Stimulated activated CD8-positive, alpha-beta memory T cell treated with anti-CD3 and anti-CD28 coated beads, Interleukin-7, amount 100 ng/mL, for 24 hours (primary cell): ENCODE data around the gene ZBTB17.
A peak's percentile ranks its signal among the peaks of the same experiment; 100 is the strongest.
"Not testable (repeated sequence)": the region's sequence is repeated elsewhere in the genome, so short reads cannot be mapped to it uniquely, and the experiment has no call there.

Experiments
- DNase-seq: peaks from one replicate; pipeline ENCODE4 v3.0.0-alpha.2; 2020; ENCODE audit warnings: low read depth

ZBTB17 gene

DNA sequence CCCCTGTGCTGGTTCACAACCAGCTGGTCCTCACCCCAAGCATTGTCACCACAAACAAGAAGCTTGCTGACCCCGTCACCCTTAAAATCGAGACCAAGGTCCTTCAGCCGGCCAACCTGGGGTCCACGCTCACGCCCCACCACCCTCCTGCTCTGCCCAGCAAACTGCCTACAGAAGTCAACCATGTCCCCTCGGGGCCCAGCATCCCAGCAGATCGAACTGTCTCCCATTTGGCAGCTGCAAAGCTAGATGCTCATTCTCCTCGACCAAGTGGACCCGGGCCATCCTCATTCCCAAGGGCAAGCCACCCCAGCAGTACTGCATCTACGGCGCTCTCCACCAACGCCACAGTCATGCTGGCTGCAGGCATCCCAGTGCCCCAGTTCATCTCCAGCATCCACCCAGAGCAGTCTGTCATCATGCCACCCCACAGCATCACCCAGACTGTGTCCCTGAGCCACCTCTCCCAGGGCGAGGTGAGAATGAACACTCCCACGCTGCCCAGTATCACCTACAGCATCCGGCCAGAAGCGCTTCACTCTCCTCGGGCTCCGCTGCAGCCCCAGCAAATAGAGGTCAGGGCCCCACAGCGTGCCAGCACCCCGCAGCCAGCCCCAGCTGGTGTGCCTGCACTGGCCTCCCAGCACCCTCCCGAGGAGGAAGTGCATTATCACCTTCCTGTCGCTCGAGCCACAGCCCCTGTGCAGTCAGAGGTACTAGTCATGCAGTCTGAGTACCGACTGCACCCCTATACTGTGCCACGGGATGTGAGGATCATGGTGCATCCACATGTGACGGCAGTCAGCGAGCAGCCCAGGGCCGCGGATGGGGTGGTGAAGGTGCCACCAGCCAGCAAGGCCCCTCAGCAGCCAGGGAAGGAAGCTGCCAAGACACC lies 40.6 kb downstream of the ZBTB17 start:
- no peak for DNase-seq

DNA sequence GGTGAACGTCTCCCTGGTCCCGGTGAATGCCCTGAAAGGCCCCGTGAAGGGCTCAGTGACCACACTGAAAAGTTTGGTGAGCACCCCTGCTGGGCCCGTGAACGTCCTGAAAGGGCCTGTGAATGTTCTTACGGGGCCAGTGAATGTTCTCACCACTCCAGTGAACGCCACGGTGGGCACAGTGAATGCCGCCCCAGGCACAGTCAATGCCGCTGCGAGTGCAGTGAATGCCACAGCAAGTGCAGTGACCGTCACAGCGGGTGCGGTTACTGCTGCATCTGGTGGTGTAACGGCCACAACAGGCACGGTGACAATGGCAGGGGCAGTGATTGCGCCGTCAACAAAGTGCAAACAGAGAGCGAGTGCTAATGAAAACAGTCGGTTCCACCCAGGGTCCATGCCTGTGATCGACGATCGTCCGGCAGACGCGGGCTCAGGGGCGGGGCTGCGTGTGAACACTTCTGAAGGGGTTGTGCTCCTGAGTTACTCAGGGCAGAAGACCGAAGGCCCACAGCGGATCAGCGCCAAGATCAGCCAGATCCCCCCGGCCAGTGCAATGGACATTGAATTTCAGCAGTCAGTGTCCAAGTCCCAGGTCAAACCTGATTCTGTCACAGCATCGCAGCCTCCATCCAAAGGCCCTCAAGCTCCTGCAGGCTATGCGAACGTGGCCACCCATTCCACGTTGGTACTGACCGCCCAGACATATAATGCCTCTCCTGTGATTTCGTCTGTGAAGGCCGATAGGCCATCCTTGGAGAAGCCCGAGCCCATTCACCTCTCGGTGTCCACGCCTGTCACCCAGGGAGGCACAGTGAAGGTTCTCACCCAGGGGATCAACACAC lies 41.5 kb downstream of the ZBTB17 start:
- DNase-seq = no peak

DNA sequence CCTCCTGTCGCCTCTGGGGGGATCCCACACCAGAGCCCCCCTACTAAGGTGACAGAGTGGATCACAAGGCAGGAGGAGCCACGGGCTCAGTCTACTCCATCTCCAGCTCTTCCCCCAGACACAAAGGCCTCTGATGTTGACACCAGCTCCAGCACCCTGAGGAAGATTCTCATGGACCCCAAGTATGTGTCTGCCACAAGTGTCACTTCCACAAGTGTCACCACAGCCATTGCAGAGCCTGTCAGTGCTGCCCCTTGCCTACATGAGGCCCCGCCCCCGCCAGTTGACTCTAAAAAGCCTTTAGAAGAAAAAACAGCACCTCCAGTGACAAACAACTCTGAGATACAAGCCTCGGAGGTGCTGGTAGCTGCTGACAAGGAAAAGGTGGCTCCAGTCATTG lies 42.2 kb downstream of the ZBTB17 start:
- no peak for DNase-seq

DNA sequence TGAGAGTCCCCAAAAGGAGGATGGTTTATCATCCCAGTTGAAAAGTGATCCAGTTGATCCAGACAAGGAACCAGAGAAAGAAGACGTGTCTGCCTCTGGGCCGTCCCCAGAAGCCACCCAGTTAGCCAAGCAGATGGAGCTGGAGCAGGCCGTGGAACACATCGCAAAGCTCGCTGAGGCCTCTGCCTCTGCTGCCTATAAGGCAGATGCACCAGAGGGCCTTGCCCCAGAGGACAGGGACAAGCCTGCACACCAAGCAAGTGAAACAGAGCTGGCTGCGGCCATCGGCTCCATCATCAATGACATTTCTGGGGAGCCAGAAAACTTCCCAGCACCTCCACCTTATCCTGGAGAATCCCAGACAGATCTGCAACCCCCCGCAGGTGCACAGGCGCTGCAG lies 43.3 kb downstream of the ZBTB17 start:
- no peak for DNase-seq

DNA sequence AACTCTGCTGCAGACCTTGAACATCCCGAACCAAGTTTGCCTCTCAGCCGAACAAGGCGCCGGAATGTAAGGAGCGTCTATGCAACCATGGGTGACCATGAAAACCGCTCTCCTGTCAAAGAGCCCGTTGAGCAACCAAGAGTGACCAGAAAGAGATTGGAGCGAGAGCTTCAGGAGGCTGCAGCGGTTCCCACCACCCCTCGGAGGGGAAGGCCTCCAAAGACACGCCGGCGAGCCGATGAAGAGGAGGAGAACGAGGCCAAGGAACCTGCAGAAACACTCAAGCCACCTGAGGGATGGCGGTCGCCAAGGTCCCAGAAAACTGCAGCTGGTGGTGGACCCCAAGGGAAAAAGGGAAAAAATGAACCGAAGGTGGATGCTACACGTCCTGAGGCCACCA lies 44.0 kb downstream of the ZBTB17 start:
- no peak for DNase-seq

DNA sequence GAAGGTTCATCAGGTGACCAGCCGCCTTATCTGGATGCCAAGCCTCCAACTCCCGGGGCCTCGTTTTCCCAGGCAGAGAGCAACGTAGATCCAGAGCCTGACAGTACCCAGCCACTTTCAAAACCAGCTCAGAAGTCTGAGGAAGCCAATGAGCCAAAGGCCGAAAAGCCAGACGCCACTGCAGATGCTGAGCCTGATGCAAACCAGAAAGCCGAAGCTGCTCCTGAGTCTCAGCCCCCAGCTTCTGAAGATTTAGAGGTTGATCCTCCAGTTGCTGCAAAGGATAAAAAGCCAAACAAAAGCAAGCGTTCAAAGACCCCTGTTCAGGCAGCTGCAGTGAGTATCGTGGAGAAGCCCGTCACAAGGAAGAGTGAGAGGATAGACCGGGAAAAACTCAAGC lies 44.5 kb downstream of the ZBTB17 start:
- no peak for DNase-seq

DNA sequence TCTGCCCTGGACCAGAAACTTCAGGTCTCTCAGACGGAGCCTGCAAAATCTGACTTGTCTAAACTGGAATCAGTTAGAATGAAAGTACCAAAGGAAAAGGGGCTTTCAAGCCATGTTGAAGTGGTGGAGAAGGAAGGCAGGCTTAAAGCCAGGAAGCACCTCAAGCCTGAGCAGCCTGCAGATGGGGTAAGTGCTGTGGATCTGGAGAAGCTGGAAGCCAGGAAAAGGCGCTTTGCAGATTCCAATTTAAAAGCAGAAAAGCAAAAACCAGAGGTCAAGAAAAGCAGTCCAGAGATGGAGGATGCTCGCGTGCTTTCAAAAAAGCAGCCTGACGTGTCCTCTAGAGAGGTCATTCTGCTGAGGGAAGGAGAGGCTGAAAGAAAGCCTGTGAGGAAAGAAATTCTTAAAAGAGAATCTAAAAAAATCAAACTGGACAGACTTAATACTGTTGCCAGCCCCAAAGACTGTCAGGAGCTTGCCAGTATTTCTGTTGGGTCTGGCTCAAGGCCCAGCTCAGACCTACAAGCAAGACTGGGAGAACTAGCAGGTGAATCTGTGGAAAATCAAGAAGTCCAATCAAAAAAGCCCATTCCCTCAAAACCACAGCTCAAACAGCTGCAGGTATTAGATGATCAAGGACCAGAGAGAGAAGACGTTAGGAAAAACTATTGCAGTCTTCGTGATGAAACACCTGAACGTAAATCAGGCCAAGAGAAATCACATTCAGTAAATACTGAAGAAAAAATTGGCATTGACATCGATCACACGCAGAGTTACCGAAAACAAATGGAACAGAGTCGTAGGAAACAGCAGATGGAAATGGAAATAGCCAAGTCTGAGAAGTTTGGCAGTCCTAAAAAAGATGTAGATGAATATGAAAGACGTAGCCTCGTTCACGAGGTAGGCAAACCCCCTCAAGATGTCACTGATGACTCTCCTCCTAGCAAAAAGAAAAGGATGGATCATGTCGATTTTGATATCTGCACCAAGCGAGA lies 46.6 kb downstream of the ZBTB17 start:
- no peak for DNase-seq

DNA sequence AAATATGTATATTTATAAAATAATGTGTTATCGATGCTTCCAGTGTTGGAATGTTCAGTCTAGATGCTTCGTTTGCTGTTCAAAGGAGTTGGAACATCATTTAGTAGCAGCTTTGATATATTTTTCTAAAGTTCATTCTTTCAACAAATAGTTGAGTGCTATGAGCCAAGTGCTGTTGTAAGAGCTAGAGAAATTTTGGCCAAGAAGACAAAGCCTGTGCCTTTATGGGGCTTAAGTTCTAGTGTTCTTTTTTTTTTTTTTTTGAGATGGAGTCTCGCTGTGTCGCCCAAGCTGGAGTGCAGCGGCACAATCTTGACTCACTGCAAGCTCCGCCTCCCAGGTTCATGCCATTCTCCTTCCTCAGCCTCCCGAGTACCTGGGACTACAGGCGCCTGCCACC lies 49.5 kb downstream of the ZBTB17 start:
- DNase-seq = not testable (repeated sequence)

DNA sequence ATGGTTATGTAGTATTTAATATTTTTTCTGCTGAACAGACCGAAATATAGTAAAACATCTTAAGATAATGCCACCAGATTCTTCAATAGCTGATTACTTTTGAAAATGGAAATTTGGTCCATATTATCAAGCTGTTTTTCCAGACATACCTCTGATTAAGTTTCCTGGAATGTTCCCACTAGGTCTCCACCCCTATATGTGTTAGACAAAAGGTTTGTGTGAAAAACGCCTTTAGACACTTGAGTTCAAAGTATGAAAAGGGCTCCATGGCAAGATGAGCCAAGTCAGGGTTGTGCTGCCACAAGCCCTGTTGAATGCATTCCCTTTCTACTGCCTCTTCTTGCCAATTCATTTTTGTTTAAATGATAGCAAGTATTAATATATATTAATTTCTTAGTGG lies 52.7 kb downstream of the ZBTB17 start:
- no peak for DNase-seq

DNA sequence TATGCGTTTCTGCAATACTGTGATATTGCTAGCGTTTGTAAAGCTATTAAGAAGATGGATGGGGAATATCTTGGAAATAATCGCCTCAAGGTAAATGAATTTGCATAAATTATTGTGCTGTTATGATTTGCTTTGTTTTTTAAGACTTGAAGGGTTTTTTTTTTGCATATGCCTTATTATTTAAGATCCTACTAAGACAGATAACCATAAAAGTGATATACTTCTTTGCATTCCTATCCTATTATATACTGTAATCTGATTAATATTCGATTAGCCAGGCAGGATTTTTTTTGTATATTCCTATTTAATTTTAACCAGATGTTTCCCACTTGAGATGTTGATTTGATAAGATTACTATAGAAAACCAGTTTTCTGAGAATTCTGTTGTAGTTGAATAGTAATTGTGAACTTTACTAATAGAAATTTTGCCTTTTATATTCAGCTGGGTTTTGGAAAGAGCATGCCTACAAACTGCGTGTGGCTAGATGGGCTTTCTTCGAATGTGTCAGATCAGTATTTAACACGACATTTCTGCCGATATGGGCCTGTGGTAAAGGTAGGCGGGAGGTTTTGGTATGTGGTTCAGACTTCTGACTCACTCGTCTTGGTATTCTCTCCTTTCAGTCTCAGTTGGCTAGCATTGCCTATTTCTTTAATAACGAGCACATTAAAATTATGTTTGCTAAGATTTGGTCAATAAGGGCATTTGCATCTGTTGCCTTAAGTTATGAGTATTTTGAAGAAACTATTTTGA lies 56.8 kb downstream of the ZBTB17 start:
- DNase-seq = peak; percentile 20

DNA sequence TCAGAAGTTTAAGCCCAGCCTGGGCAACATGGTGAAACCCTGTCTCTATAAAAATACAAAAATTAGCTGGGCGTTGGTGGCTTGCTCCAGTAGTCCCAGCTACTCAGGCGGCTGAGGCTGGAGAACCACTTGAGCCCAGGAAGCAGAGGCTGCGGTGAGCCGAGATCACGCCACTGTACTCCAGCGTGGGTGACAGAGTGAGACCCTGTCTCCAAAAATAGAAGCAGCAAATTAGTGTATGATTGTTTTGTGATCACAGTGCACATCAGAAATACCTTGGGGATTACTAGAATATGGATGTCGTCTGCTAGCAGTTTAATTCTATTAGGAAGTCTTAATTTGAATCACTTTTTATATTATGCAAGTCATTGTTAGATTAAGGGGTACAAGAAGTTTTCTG lies 59.0 kb downstream of the ZBTB17 start:
- DNase-seq = no peak

DNA sequence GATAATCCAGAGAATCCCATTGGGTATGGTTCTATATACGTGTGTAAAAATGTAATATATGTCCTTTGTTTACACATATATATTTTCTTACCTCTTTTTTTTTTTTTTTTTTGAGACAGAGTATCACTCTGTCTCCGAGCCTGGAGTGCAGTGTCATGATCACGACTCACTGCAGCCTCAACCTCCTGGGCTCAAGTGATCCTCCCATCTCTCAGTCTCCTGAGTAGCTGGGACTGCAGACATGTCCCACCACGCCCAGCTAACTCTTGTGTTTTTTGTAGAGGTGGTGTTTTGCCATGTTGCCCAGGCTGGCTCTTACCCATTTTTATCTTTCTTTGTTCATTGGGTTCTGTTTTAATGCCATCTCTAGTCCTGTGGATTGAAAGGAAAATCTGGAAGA lies 59.5 kb downstream of the ZBTB17 start:
- no peak for DNase-seq

DNA sequence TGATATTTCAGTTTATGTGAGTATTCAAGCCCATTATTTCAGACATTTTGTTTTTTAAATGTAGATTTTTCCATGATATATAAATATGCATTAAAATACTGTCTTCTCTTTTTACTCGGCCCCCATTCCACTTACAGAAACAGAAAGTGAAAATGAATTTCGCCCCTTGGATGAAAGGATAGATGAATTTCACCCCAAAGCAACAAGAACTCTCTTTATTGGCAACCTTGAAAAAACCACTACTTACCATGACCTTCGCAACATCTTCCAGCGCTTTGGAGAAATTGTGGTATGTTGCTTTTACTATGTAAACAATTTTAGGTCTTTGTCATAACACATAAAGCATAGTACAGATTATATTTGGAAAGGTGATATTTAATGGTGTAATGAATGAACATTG lies 59.9 kb downstream of the ZBTB17 start:
- DNase-seq = no peak

DNA sequence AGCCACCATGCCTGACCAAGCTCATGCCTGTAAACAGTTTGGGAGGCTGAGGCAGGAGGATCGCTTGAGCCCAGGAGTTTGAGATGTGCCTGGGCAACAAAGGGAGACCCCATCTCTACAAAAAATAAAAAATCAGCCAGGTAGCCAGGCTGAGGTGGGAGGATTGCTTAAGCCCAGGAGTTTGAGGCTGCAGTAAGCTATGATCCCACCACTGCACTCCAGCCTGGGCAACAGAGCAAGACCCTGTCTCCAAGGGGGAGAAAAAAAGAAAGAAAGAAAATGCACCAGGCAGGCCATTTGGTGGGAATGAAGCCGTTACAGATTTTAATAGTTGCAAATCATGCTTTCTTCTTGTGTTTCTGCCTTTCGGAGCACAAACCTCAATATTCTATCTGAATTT lies 62.3 kb downstream of the ZBTB17 start:
- not testable (repeated sequence) for DNase-seq

DNA sequence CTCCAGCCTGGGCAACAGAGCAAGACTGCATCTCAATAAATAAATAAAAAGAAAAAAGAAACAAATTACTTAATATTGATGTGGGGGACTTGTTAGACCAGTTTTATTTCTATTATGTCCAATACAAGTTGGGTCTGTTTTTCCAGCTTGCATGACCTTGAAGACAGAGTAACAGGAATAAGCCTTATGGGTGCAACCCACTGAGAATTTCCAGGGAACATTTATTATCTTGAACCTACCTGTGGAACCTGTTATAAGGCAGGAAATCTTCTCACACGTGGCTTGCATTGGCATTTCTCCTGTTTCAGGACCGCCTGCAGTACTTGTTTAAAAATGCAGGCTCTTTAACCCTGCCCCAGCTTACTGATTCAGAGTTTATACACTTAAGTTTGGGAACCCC lies 64.0 kb downstream of the ZBTB17 start:
- DNase-seq = no peak

DNA sequence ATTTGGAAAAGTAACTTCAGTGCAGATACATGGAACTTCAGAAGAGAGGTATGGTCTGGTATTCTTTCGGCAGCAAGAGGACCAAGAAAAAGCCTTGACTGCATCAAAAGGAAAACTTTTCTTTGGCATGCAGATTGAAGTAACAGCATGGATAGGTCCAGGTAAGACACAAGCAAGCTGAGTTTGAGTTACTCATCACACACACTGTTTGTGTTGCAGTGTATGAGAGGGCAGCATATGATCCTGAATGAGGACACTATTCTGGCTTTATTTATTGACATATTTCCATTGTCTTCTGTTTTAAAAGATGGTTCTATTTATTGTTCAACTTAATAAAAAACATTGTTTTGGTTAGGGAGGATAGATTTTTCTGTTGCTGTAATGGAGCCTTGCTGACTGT lies 64.8 kb downstream of the ZBTB17 start:
- no peak for DNase-seq

DNA sequence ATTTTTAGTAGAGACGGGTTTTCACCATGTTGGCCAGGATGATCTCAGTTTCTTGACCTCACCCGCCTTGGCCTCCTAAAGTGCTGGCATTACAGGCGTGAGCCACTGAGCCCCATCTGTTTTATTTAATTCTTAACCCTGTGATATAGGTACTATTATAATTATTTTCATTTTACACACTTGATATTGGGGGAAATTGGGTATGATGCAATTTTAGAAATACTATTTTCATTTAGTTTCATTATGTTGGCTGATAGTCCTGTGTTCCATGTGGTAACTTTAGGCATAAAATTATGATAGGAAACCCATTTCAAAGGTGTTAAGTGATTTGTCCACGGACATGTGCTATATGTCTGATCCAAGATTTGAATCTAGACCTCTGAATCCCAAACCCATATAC lies 67.3 kb downstream of the ZBTB17 start:
- DNase-seq = no peak

DNA sequence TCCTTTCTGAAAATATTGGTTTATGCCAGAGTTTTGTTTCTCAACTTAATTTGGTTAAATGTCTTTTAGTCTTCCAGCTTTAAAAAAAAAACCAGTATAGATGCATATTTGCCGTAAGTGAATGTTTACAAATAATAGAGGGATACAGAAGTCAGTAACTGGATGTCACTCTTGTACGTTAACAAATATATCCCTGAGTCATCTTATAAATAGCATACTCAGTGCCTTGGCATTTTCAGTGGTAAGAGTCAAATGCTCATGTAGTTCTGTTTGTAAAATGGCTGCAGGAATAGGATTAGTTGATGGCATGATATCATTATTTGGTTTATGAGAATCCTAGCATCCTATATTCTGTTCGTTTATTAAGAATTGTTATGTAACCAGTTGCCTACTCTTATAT lies 73.0 kb downstream of the ZBTB17 start:
- DNase-seq = no peak

DNA sequence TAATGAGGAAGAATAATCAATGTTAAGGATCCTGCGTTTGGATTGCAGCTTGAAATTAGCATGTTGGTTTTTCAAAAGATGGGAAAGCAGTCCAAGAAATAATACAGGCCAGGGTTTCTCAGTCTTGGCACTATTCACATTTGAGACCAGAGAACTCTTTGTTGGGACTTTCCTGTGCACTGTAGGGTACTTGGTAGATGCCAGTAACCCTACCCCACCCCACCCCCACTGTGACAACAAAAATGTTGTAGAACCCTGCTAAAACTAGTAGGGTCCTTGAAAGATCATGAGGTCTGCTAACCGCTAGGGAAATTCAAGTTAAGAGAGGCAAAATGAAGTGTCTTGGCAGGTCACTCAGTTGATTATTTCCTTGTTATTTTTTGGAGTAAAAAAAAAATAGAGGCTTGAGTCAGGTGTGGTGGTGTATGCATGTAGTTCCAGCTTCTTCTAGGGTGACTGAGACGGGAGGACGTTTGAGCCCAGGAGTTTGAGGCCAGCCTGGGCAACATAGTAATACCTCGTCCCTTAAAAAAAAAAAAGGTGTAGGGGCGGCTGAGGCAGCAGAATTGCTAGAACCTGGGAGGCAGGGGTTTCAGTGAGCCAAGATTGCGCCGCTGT lies 75.1 kb downstream of the ZBTB17 start:
- no peak for DNase-seq

DNA sequence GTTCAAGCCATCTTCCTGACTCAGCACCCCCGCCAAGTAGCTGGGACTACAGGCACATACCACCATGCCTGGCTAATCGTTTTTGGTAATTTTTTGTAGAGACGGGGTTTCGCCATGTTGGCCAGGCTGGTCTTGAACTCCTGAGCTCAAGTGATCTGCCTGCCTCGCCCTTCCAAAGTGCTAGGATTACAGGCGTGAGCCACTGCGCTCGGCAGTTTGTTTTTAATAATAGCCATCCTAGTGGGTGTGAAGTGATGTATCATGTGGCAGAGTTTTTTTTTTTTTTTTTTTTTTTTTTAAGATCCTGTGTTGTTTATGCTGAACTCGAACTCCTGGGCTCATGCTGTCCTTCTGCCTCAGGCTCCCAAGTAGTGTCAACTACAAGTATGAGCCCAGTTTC lies 76.6 kb downstream of the ZBTB17 start:
- no peak for DNase-seq
